ENCODE results near the gene APOBEC3F.

DNA sequence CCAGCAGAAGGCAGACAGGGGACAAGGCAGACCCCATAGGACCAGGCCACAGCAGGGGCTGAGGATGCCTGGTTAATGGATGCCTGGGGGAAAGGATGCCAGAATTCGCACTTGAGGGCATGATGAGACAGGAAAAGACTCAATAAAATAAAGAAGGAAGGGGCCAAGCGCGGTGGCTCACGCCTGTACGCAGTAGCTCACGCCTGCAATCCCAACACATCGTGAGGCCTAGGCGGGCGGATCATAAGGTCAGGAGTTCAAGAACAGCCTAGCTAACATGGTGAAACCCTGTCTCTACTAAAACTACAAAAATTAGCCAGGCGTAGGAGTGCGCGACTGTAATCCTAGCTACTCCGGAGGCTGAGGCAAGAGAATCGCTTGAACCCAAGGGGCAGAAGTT, 10.0 kb upstream of the APOBEC3F start:
- TF ChIP-seq EP300 (IDR thresholded peaks at IDR 0.05), result no peak
- TF ChIP-seq, protein P1, sequence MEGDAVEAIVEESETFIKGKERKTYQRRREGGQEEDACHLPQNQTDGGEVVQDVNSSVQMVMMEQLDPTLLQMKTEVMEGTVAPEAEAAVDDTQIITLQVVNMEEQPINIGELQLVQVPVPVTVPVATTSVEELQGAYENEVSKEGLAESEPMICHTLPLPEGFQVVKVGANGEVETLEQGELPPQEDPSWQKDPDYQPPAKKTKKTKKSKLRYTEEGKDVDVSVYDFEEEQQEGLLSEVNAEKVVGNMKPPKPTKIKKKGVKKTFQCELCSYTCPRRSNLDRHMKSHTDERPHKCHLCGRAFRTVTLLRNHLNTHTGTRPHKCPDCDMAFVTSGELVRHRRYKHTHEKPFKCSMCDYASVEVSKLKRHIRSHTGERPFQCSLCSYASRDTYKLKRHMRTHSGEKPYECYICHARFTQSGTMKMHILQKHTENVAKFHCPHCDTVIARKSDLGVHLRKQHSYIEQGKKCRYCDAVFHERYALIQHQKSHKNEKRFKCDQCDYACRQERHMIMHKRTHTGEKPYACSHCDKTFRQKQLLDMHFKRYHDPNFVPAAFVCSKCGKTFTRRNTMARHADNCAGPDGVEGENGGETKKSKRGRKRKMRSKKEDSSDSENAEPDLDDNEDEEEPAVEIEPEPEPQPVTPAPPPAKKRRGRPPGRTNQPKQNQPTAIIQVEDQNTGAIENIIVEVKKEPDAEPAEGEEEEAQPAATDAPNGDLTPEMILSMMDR (IDR thresholded peaks at IDR 0.05), result no peak
- TF ChIP-seq POLR2AphosphoS5 (IDR thresholded peaks at IDR 0.05), result no peak
- no peak for TF ChIP-seq POLR2A (IDR thresholded peaks at IDR 0.05)

Measured in stomach (tissue), 4 donors.